OCI-LY7 (cell line): Measurements from ENCODE around the gene FKBP1A. TPM values are rescaled to one million over a fixed set of nuclear protein-coding genes. Genes with fewer than 3 reads are reported as not detected.

Source experiments
- BruUV-seq: library from RNA; stranded (reverse); fragments of 400-500 nt; replicated peaks from 2 replicates; lab custom pipeline; 2021; lab: Mats Ljungman, UMichigan
- CTCF ChIA-PET: fragments of 300-600 bp; sonication (Branson Sonifier 250); formaldehyde crosslinking; loops from one replicate; lab custom pipeline; 2022; ENCODE audit warnings: antibody characterized with exemption; ENCODE audit not compliant: unreplicated experiment; lab: Charles Lee
- POLR2A ChIA-PET: fragments of 300-600 bp; sonication (Branson Sonifier 250); formaldehyde crosslinking; loops from one replicate; lab custom pipeline; 2022; ENCODE audit warnings: antibody characterized with exemption; lab: Charles Lee
- DNase-seq: peaks from one replicate; pipeline ENCODE4 v3.0.0-alpha.2; 2015; ENCODE audit warnings: low spot score
- H2AFZ ChIP-seq: fragments of 200-600 bp; sonication (generic), shearing (Covaris generic); 2 replicates; pipeline ENCODE4 v1.6.1; 2014; ENCODE audit warnings: mild to moderate bottlenecking, antibody characterized with exemption, low read length, moderate library complexity
- H3K27ac ChIP-seq: fragments of 200-600 bp; sonication (generic); 2 replicates; pipeline ENCODE4 v1.5.1; 2014; ENCODE audit warnings: mixed run types, low read depth, mild to moderate bottlenecking, moderate library complexity, low read length, inconsistent platforms; ENCODE audit not compliant: poor library complexity, severe bottlenecking
- H3K36me3 ChIP-seq: fragments of 200-600 bp; sonication (generic); 2 replicates; pipeline ENCODE4 v1.6.1; 2014; ENCODE audit warnings: mild to moderate bottlenecking, antibody characterized with exemption, low read length, moderate library complexity, mixed read lengths; ENCODE audit not compliant: insufficient read depth
- H3K4me1 ChIP-seq: fragments of 200-600 bp; sonication (generic); 2 replicates; pipeline ENCODE4 v1.5.1; 2014; ENCODE audit warnings: mild to moderate bottlenecking, low read length; ENCODE audit not compliant: insufficient read depth, poor library complexity, severe bottlenecking
- H3K4me2 ChIP-seq: fragments of 200-600 bp; sonication (generic); 2 replicates; pipeline ENCODE4 v1.6.1; 2014; ENCODE audit warnings: mild to moderate bottlenecking, low read length
- H3K4me3 ChIP-seq: fragments of 200-600 bp; sonication (generic); 2 replicates; pipeline ENCODE4 v1.5.1; 2014; ENCODE audit warnings: mild to moderate bottlenecking, low read depth, low read length; ENCODE audit not compliant: poor library complexity, severe bottlenecking
- H3K79me2 ChIP-seq: fragments of 200-600 bp; sonication (generic); 2 replicates; pipeline ENCODE4 v1.6.1; 2016; ENCODE audit warnings: low read depth, mild to moderate bottlenecking, low read length, moderate library complexity, mixed read lengths; ENCODE audit not compliant: insufficient read depth
- H3K9me2 ChIP-seq: fragments of 200-600 bp; sonication (generic); 2 replicates; pipeline ENCODE4 v1.6.1; 2016; ENCODE audit warnings: mild to moderate bottlenecking, low read length, mixed read lengths; ENCODE audit not compliant: insufficient read depth
- H3K9me3 ChIP-seq: fragments of 200-600 bp; sonication (generic); 2 replicates; pipeline ENCODE4 v1.6.1; 2014; ENCODE audit warnings: mild to moderate bottlenecking, mixed run types, low read length, mixed read lengths
- H4K20me1 ChIP-seq: fragments of 200-600 bp; sonication (generic); 2 replicates; pipeline ENCODE4 v1.6.1; 2014; ENCODE audit warnings: mild to moderate bottlenecking, antibody characterized with exemption, low read length, moderate library complexity, mixed read lengths; ENCODE audit not compliant: insufficient read depth
- CTCF ChIP-seq: fragments of 200-600 bp; sonication (generic); conservative IDR thresholded peaks from 2 replicates; pipeline ENCODE4 v1.5.1; 2014; ENCODE audit warnings: mild to moderate bottlenecking, antibody characterized with exemption, low read length, moderate library complexity, mixed read lengths
- EZH2phosphoT487 ChIP-seq: fragments of 200-600 bp; sonication (generic); IDR thresholded peaks from 2 replicates; pipeline ENCODE4 v1.6.1; 2018; ENCODE audit warnings: low read depth, borderline replicate concordance, mild to moderate bottlenecking, mixed run types, antibody characterized with exemption, low read length, moderate library complexity, mixed read lengths
- intact Hi-C: fragments of 100-400 bp; cut with micrococcal nuclease; formaldehyde crosslinking; loops from one replicate; pipeline ENCODE4 v1.10.0; 2022; ENCODE audit not compliant: unreplicated experiment
- total RNA-seq, 2 experiments: library from RNA; depleted of rRNA in 1 of 2; stranded (reverse); fragments of >200 nt in 1 of 2; shearing (Covaris generic) in 1 of 2; gene quantifications; 2 replicates each; pipeline ENCODE4 v1.2.3, GENCODE V29; 2014 to 2022

Gene FKBP1A
- total RNA-seq, 2 experiments from 2014 or later, result 99.0 to 218 TPM

- Histone ChIP-seq H3K9me2 (no peaks in the 10 kb centered on the region), H3K4me3 (no peak overlapping the region), H3K4me1 (peaks cover 12% of the 10 kb centered on the region), H3K4me2 (no peak overlapping the region), H3K9me3 (no peaks in the 10 kb centered on the region), H3K79me2 (peaks cover 19% of the 10 kb centered on the region), H2AFZ (no peak overlapping the region), H4K20me1 (peaks cover 27% of the 10 kb centered on the region), H3K27ac (no peak overlapping the region), H3K36me3 (peaks cover 85% of the 10 kb centered on the region)
- ChIA-PET CTCF (no interaction called here), POLR2A (no interaction called here)
- no peak for TF ChIP-seq EZH2phosphoT487
- DNase-seq, result no peak
- BruUV-seq, result no TSS peak
- intact Hi-C loops, result no loop called here
These were observed 20.9 kb downstream of the FKBP1A start for GRCh38 chr20:1371830-1372539.

GRCh38 chr20:1371202-1371782, 21.6 kb downstream of the FKBP1A start:
- Histone ChIP-seq H3K9me3 (no peaks in the 10 kb centered on the region), H3K4me3 (no peak overlapping the region), H3K27ac (no peak overlapping the region), H3K4me2 (no peak overlapping the region), H3K9me2 (no peaks in the 10 kb centered on the region), H4K20me1 (peaks cover 22% of the 10 kb centered on the region), H3K79me2 (peaks cover 12% of the 10 kb centered on the region; the same call in 1 of the 2 replicates), H3K4me1 (peaks cover 5% of the 10 kb centered on the region), H2AFZ (no peak overlapping the region), H3K36me3 (peaks cover 82% of the 10 kb centered on the region)
- no TSS peak for BruUV-seq
- POLR2A ChIA-PET, result interaction anchor here (1.0 kb wide), 1 partner anchor 11 kb away, joined by 3 read pairs; no protein-coding TSS in a partner anchor
- intact Hi-C loops, result no loop called here
- no peak for TF ChIP-seq EZH2phosphoT487
- no peak for TF ChIP-seq CTCF
- DNase-seq, result no peak
- CTCF ChIA-PET, result no interaction called here

GRCh38 chr20:1370548-1371110, 22.2 kb downstream of the FKBP1A start:
- Histone ChIP-seq H3K9me3 (no peaks in the 10 kb centered on the region), H2AFZ (no peak overlapping the region), H4K20me1 (peaks cover 16% of the 10 kb centered on the region), H3K4me1 (no peaks in the 10 kb centered on the region), H3K27ac (no peak overlapping the region), H3K4me3 (no peak overlapping the region), H3K4me2 (no peak overlapping the region), H3K79me2 (peaks cover 6% of the 10 kb centered on the region; the same call in 1 of the 2 replicates), H3K36me3 (peaks cover 82% of the 10 kb centered on the region), H3K9me2 (no peaks in the 10 kb centered on the region)
- intact Hi-C loops, result no loop called here
- BruUV-seq, result no TSS peak
- POLR2A ChIA-PET, result interaction anchor here (1.0 kb wide), 1 partner anchor 11 kb away, joined by 3 read pairs; no protein-coding TSS in a partner anchor
- TF ChIP-seq EZH2phosphoT487, result no peak
- DNase-seq, result no peak
- CTCF ChIA-PET, result no interaction called here
